ENCODE results near the gene UTS2R.

Gene UTS2R

DNA sequence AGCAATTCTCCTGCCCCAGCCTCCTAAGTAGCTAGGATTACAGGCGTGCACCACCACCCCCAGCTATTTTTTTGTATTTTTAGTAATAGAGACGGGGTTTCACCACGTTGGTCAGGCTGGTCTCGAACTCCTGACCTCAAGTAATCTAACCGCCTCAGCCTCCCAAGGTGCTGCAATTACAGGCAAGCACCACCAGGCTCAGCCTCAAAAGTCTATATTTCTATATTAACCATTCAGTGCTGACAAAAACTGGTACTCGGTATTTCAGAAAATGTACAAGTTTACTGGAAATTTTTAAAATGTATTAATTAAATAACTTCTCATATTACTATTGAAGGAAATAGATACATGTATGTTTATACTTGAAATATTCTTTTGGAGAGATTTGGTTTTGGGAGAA is 45.2 kb downstream of the UTS2R start:
- no peak overlapping the region for H3K4me2 ChIP-seq

DNA sequence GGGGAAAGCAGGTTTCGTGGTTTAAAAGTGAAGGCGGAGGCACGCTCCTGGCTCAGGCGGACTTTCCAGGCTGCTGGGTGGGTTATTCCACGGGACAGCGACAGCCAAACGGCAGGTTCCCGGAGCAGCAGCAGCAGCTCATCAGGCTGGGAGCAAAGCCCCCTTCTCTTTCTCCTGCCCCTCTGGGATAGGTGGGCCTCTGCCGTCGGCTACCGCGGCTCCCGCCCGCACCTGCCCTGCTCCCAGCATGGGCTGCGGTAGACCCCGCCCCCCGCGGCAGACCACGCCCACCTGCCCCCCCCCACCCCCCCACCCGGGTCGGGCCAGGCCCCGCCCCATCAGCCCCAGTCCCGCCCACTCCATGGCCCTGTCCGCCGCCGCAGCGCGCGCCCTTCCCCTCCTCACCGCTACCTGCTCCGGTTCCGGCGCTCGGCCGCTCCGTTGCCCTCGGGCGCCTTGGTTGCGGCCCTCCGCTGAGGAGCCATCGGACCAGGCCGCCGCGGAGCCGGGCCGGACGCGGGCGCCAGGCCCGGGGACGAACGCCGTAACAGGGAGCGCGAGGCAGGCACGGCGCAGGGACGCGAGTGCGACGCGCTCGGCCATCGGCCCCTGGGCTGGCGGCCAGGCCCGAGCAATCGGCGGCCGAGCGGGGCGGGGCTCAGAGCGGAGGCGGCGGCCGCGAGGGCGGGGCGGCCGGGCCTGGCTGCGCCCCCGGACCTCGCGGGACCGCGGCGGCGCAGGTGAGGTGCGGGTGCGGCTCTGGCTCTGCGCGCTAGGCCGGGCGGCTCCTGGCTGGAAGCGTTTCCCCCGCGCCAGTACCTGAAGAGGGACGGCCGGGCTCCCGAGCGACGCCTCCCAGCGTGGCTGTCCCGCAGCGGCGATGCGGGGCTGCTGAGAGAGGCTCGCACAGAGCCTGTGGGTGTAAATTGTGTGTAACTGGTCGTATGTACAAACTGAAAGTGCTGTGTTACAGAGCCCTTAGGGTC is 46.7 kb downstream of the UTS2R start, which contains the start of the genes HEXD and OGFOD3:
Gene HEXD, plus strand, starts transcription at position 347 of the 986 bp plus-strand sequence. CDS start 1,453 bp downstream, outside the sequence.
Gene OGFOD3, minus strand, starts transcription at position 586 of the 986 bp plus-strand sequence. Its CDS starts 101 bp downstream, at position 485.
- peak within 1 kb of the TSS; percentile 73 to 96 (median 90) for H3K4me3 ChIP-seq
- TF ChIP-seq Cebpa-rat (IDR thresholded peaks at IDR 0.05): no peak
- H3K27me3 ChIP-seq: no peaks in the 10 kb centered on the region
- H3K9me3 ChIP-seq (replicated peaks in 1 of 11): peaks cover 0 to 7% (median 6%) of the 10 kb centered on the region in 11 experiments; a peak in 6 of 22 replicates
- H3K9ac ChIP-seq: peak within 1 kb of the TSS; percentile 77 to 94 (median 88)
- H4K20me1 ChIP-seq: peaks cover 30 to 56% (median 48%) of the 10 kb centered on the region in 11 experiments
- peak within 1 kb of the TSS; percentile 51 to 94 (median 90); a peak in 21 of 22 replicates for H3K27ac ChIP-seq
- H3K36me3 ChIP-seq: peaks cover 9 to 41% (median 33%) of the 10 kb centered on the region in 11 experiments; a peak in 21 of 22 replicates
- H3K4me2 ChIP-seq: peak within 1 kb of the TSS; percentile 87 to 97 (median 95)
- peaks cover 15 to 44% (median 30%) of the 10 kb centered on the region in 10 experiments for H3K4me1 ChIP-seq

More for the DNA sequence above, 45.2 kb downstream of the UTS2R start:
- Histone ChIP-seq H4K20me1 (peaks cover 41 to 72% (median 63%) of the 10 kb centered on the region in 11 experiments), H3K4me1 (peaks cover 15 to 59% (median 42%) of the 10 kb centered on the region in 10 experiments), H3K36me3 (peaks cover 0 to 28% (median 20%) of the 10 kb centered on the region in 11 experiments; a peak in 19 of 22 replicates), H3K4me3 (no peak overlapping the region), H3K9me3 (replicated peaks in 1 of 11) (no peaks in the 10 kb centered on the region), H3K9ac (no peak overlapping the region), H3K27me3 (no peaks in the 10 kb centered on the region), H3K27ac (no peak overlapping the region)
- TF ChIP-seq Cebpa-rat (IDR thresholded peaks at IDR 0.05): no peak

GRCh38 chr17:82419540-82419939 is 48.0 kb downstream of the UTS2R start:
- Histone ChIP-seq H3K4me2 (peak overlapping the region; percentile 81 to 97 (median 92)), H3K27me3 (no peaks in the 10 kb centered on the region), H4K20me1 (peaks cover 19 to 44% (median 35%) of the 10 kb centered on the region in 11 experiments)

GRCh38 chr17:82424001-82424862 is 52.7 kb downstream of the UTS2R start:
- H3K9me3 ChIP-seq (replicated peaks in 1 of 11): peaks cover 0 to 7% (median 6%) of the 10 kb centered on the region in 11 experiments; a peak in 6 of 22 replicates
- no peaks in the 10 kb centered on the region for H3K27me3 ChIP-seq
- TF ChIP-seq Cebpa-rat (IDR thresholded peaks at IDR 0.05): no peak
- H3K4me3 ChIP-seq: no peak overlapping the region
- no peak overlapping the region for H3K4me2 ChIP-seq
- H3K4me1 ChIP-seq: peaks cover 16 to 28% (median 24%) of the 10 kb centered on the region in 10 experiments
- no peak overlapping the region; a peak in 1 of 22 replicates for H3K9ac ChIP-seq
- no peak overlapping the region for H3K27ac ChIP-seq
- H4K20me1 ChIP-seq: peaks cover 0 to 9% (median 0%) of the 10 kb centered on the region in 11 experiments; a peak in 3 of 22 replicates
- peaks cover 9 to 52% (median 32%) of the 10 kb centered on the region in 11 experiments; a peak in 21 of 22 replicates for H3K36me3 ChIP-seq

More at GRCh38 chr17:82419540-82419939, 48.0 kb downstream of the UTS2R start:
- peaks cover 9 to 42% (median 32%) of the 10 kb centered on the region in 11 experiments; a peak in 21 of 22 replicates for H3K36me3 ChIP-seq
- H3K9me3 ChIP-seq (replicated peaks in 1 of 11): peaks cover 0 to 7% (median 6%) of the 10 kb centered on the region in 11 experiments; a peak in 6 of 22 replicates
- no peak for TF ChIP-seq Cebpa-rat (IDR thresholded peaks at IDR 0.05)
- peak overlapping the region; percentile 73 to 96 (median 90) for H3K4me3 ChIP-seq
- peak overlapping the region; percentile 4 to 94 (median 87); a peak in 20 of 22 replicates for H3K27ac ChIP-seq
- H3K4me1 ChIP-seq: peaks cover 15 to 40% (median 28%) of the 10 kb centered on the region in 10 experiments
- peak overlapping the region; percentile 77 to 94 (median 88) for H3K9ac ChIP-seq

- H3K4me1 ChIP-seq: peaks cover 19 to 28% (median 26%) of the 10 kb centered on the region in 10 experiments
- no peak for TF ChIP-seq Cebpa-rat (IDR thresholded peaks at IDR 0.05)
- no peak overlapping the region for H3K27ac ChIP-seq
- H3K9ac ChIP-seq: no peak overlapping the region; a peak in 1 of 22 replicates
- peaks cover 9 to 52% (median 32%) of the 10 kb centered on the region in 11 experiments; a peak in 21 of 22 replicates for H3K36me3 ChIP-seq
- H4K20me1 ChIP-seq: 0 out of 22 replicates have a peak, but pooled peaks cover 0 to 9% (median 0%) of the 10 kb centered on the region in 11 experiments
- H3K4me2 ChIP-seq: no peak overlapping the region
- H3K27me3 ChIP-seq: no peaks in the 10 kb centered on the region
- H3K9me3 ChIP-seq (replicated peaks in 1 of 11): peaks cover 0 to 7% (median 6%) of the 10 kb centered on the region in 11 experiments; a peak in 6 of 22 replicates
- H3K4me3 ChIP-seq: no peak overlapping the region
These were observed 53.2 kb downstream of the UTS2R start for GRCh38 chr17:82424863-82425159.

All from BLaER1 treated with 17β-estradiol and CSF1 and Interleukin-3, amounts not matched to agents 10 nM and 100 nM (cell line).